Measurements from ENCODE around the gene MFSD12. TPM values are rescaled to one million over a fixed set of nuclear protein-coding genes. Genes with fewer than 3 reads are reported as not detected.
"Not testable (repeated sequence)": the region's sequence is repeated elsewhere in the genome, so short reads cannot be mapped to it uniquely, and the experiment has no call there.

The MFSD12 gene
- total RNA-seq, 1 donor from 2014 or later: 85.5 TPM

GRCh38 chr19:3589439-3589838 lies 32.1 kb upstream of the MFSD12 start:
- Mint-ChIP-seq H3K27me3 (ENCODE audit: unreplicated experiment) (peaks cover under 1% of the 10 kb centered on the region), H3K36me3 (ENCODE audit: unreplicated experiment) (no peaks in the 10 kb centered on the region), H3K27ac (ENCODE audit: unreplicated experiment) (no peak overlapping the region), H3K4me3 (ENCODE audit: unreplicated experiment) (no peak overlapping the region), H3K4me1 (ENCODE audit: unreplicated experiment) (no peaks in the 10 kb centered on the region), H3K9me3 (ENCODE audit: unreplicated experiment) (no peaks in the 10 kb centered on the region)
- no peak for DNase-seq (ENCODE audit: extremely low spot score, unreplicated experiment)
- no peak for TF ChIP-seq CTCF (IDR thresholded peaks at IDR 0.05)

- TF ChIP-seq CTCF (IDR thresholded peaks at IDR 0.05): no peak
- H3K27ac Mint-ChIP-seq (ENCODE audit: unreplicated experiment): no peak overlapping the region
- no peaks in the 10 kb centered on the region for H3K36me3 Mint-ChIP-seq (ENCODE audit: unreplicated experiment)
- DNase-seq (ENCODE audit: extremely low spot score, unreplicated experiment): no peak
- no peaks in the 10 kb centered on the region for H3K27me3 Mint-ChIP-seq (ENCODE audit: unreplicated experiment)
- no peaks in the 10 kb centered on the region for H3K9me3 Mint-ChIP-seq (ENCODE audit: unreplicated experiment)
- no peak overlapping the region for H3K4me3 Mint-ChIP-seq (ENCODE audit: unreplicated experiment)
- H3K4me1 Mint-ChIP-seq (ENCODE audit: unreplicated experiment): no peaks in the 10 kb centered on the region
These were observed 29.4 kb upstream of the MFSD12 start for GRCh38 chr19:3586707-3587346.

- Mint-ChIP-seq H3K9me3 (ENCODE audit: unreplicated experiment) (no peaks in the 10 kb centered on the region), H3K27ac (ENCODE audit: unreplicated experiment) (no peak overlapping the region), H3K27me3 (ENCODE audit: unreplicated experiment) (no peaks in the 10 kb centered on the region), H3K36me3 (ENCODE audit: unreplicated experiment) (no peaks in the 10 kb centered on the region), H3K4me1 (ENCODE audit: unreplicated experiment) (no peaks in the 10 kb centered on the region), H3K4me3 (ENCODE audit: unreplicated experiment) (no peak overlapping the region)
- DNase-seq (ENCODE audit: extremely low spot score, unreplicated experiment): no peak
- TF ChIP-seq CTCF (IDR thresholded peaks at IDR 0.05): peak; percentile 63
These were observed 28.8 kb upstream of the MFSD12 start for GRCh38 chr19:3586127-3586626.

DNA sequence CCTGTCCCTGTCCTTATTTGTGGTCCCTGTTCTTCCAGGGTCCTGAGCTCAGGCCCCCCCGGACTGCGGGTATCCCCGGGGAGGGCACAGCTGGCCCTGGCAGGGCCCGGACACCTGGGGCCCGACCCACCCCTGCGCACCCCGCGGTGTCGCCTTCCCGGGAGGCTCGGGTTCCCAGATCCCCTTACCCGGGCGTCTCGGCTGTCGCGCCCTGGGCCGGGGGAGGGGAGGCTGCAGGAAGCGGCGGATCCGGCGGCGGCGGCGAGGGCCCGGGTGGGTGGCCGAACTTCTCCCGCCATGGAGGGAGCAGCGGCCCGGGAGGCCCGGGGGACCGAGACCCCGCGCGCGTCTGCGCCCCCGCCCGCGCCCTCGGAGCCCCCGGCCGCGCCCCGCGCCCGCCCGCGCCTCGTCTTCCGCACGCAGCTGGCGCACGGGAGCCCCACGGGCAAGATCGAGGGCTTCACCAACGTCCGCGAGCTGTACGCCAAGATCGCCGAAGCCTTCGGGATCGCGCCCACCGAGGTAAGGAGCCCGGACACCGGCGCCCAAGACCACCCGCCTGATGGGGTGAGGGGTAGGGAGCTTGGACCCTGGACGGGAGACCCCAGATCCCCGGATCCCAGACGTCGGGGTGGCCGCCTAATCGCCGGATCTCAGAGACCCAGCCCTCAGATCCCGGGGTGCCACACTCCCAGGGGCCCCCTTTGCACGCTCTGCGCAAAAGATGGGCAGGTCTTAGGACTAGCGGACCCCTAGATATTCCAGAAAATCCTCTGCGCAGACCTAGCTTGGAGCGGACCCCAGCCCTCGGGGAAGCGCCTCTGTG lies 28.1 kb upstream of the MFSD12 start, which contains the start of gene GIPC3:
Gene GIPC3, plus strand, starts transcription at position 178 of the 826 bp plus-strand sequence. Its CDS starts 120 bp downstream, at position 298.
- Mint-ChIP-seq H3K9me3 (ENCODE audit: unreplicated experiment) (no peaks in the 10 kb centered on the region), H3K36me3 (ENCODE audit: unreplicated experiment) (no peaks in the 10 kb centered on the region), H3K4me3 (ENCODE audit: unreplicated experiment) (no peak within 1 kb of the TSS), H3K27ac (ENCODE audit: unreplicated experiment) (no peak within 1 kb of the TSS), H3K27me3 (ENCODE audit: unreplicated experiment) (no peaks in the 10 kb centered on the region), H3K4me1 (ENCODE audit: unreplicated experiment) (peaks cover 5% of the 10 kb centered on the region)
- no peak for DNase-seq (ENCODE audit: extremely low spot score, unreplicated experiment)
- TF ChIP-seq CTCF (IDR thresholded peaks at IDR 0.05): no peak

DNA sequence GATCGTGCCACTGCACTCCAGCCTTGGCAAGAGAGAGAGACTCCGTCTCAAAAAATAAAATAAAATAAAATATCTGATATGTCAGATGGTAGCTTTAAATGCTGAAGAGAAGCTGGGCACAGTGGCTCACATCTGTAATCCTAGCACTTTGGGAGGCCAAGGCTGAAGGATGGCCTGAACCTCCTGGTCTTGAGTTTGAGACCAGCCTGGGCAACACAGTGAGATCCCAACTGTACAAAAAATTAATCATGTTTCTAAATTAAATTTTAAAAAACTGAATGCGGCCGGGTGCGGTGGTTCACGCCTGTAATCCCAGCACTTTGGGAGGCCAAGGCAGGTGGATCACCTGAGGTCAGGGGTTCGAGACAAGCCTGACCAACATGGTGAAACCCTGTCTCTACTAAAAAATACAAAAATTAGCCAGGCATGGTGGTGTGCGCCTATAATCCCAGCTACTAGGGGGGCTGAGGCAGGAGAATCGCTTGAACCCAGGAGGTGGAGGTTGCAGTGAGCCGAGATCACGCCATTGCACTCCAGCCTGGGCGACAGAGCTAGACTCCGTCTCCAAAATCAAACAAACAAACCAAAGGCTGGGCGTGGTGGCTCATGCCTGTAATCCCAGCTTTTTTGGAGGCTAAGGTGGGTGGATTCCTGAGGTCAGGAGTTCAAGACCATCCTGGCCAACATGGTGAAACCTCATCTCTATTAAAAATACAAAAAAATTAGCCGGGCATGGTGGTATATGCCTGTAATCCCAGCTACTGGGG lies 26.8 kb upstream of the MFSD12 start:
- H3K4me3 Mint-ChIP-seq (ENCODE audit: unreplicated experiment); H3K27ac Mint-ChIP-seq (ENCODE audit: unreplicated experiment); H3K36me3 Mint-ChIP-seq (ENCODE audit: unreplicated experiment); DNase-seq (ENCODE audit: extremely low spot score, unreplicated experiment); H3K27me3 Mint-ChIP-seq (ENCODE audit: unreplicated experiment); H3K9me3 Mint-ChIP-seq (ENCODE audit: unreplicated experiment): not testable (repeated sequence)
- H3K4me1 Mint-ChIP-seq (ENCODE audit: unreplicated experiment): peaks cover 18% of the 10 kb centered on the region

GRCh38 chr19:3581792-3582191 lies 24.4 kb upstream of the MFSD12 start:
- not testable (repeated sequence) for H3K36me3 Mint-ChIP-seq (ENCODE audit: unreplicated experiment); H3K27me3 Mint-ChIP-seq (ENCODE audit: unreplicated experiment); H3K4me3 Mint-ChIP-seq (ENCODE audit: unreplicated experiment); H3K9me3 Mint-ChIP-seq (ENCODE audit: unreplicated experiment); H3K27ac Mint-ChIP-seq (ENCODE audit: unreplicated experiment); DNase-seq (ENCODE audit: extremely low spot score, unreplicated experiment)
- H3K4me1 Mint-ChIP-seq (ENCODE audit: unreplicated experiment): peaks cover 19% of the 10 kb centered on the region
